HepG2 (cell line): ENCODE results near the gene IFT172. TPM values are rescaled to one million over a fixed set of nuclear protein-coding genes. Genes with fewer than 3 reads are reported as not detected.

ENCODE experiments used
- ATM ChIP-seq: fragments of 450-650 bp; IDR thresholded peaks from 2 replicates; pipeline ENCODE4 v1.7.1; 2017; ENCODE audit warnings: mild to moderate bottlenecking, borderline replicate concordance
- POLR2A ChIP-seq, 2 experiments: IDR thresholded peaks; 2 replicates each; pipeline ENCODE4 v1.6.1; 2011; ENCODE audit warnings: low read depth in 2 of 2, low read length in 2 of 2, mild to moderate bottlenecking in 1 of 2, moderate library complexity in 1 of 2; ENCODE audit not compliant: insufficient read depth in 1 of 2
- SMARCE1 ChIP-seq: fragments of 450-650 bp; IDR thresholded peaks from 2 replicates; pipeline ENCODE4 v1.6.1; 2017; ENCODE audit warnings: borderline replicate concordance
- ZBTB3 ChIP-seq: sonication (generic); formaldehyde crosslinking; IDR thresholded peaks from 2 replicates; pipeline ENCODE4 v1.4.0; 2020; ENCODE audit warnings: low read depth, mild to moderate bottlenecking, moderate library complexity, missing genetic modification reagents, borderline replicate concordance
- ZFAT ChIP-seq: sonication (generic); formaldehyde crosslinking; conservative IDR thresholded peaks from 2 replicates; pipeline ENCODE4 v1.8.1; 2023; ENCODE audit warnings: missing genetic modification reagents, inconsistent platforms
- ZNF274 ChIP-seq: sonication (generic); formaldehyde crosslinking; IDR thresholded peaks from 2 replicates; pipeline ENCODE4 v1.5.1; 2020; ENCODE audit warnings: mild to moderate bottlenecking, missing genetic modification reagents
- ZNF562 ChIP-seq: sonication (generic); formaldehyde crosslinking; IDR thresholded peaks from 2 replicates; pipeline ENCODE4 v1.8.0; 2022; ENCODE audit warnings: missing genetic modification reagents, borderline replicate concordance
- ZNF7 ChIP-seq: IDR thresholded peaks from 2 replicates; pipeline ENCODE4 v1.6.1; 2016; ENCODE audit warnings: missing biosample characterization, missing genetic modification reagents
- ZNF720 ChIP-seq: sonication (generic); formaldehyde crosslinking; IDR thresholded peaks from 2 replicates; pipeline ENCODE4 v1.4.0; 2020; ENCODE audit warnings: missing genetic modification reagents
- ZNF788 ChIP-seq: sonication (generic); formaldehyde crosslinking; IDR thresholded peaks from 2 replicates; pipeline ENCODE4 v1.5.0; 2020; ENCODE audit warnings: mild to moderate bottlenecking, missing genetic modification reagents, borderline replicate concordance
- polyA plus RNA-seq, 8 experiments: library from polyadenylated mRNA; depleted of rRNA in 3 of 8; stranded (reverse) in 7 of 8; unstranded in 1 of 8; fragments of >200 nt; fragmentation: Illumina TruSeq in 4 of 8; extraction: Trizol in 4 of 8; gene quantifications; 2 replicates each; pipeline versions ENCODE4 v1.2.1 to v1.2.3, GENCODE V29; 2011 to 2016; ENCODE audit warnings: low read depth in 4 of 8, missing spikeins in 1 of 8, mixed read lengths in 1 of 8; ENCODE audit not compliant: insufficient read depth in 1 of 8
- total RNA-seq, 5 experiments: library from RNA; depleted of rRNA; stranded (reverse); fragments of >200 nt; fragmentation: Illumina TruSeq; extraction: Trizol; gene quantifications; 2 replicates each; pipeline ENCODE4 v1.2.3, GENCODE V29; 2016; ENCODE audit warnings: low read depth in 1 of 5
- TF ChIP-seq, protein P1 (sequence below): sonication (generic); formaldehyde crosslinking; conservative IDR thresholded peaks from 2 replicates; pipeline ENCODE4 v1.8.0; 2022; ENCODE audit warnings: mild to moderate bottlenecking, moderate library complexity, missing genetic modification reagents
- TF ChIP-seq, protein P2 (sequence below): sonication (generic); formaldehyde crosslinking; IDR thresholded peaks from 2 replicates; pipeline ENCODE4 v1.8.0; 2022; ENCODE audit warnings: mild to moderate bottlenecking, missing genetic modification reagents, moderate library complexity
- TF ChIP-seq, protein P3 (sequence below): sonication (generic); formaldehyde crosslinking; conservative IDR thresholded peaks from 2 replicates; pipeline ENCODE4 v1.8.1; 2023; ENCODE audit warnings: missing genetic modification reagents
- TF ChIP-seq, protein P4 (sequence below): sonication (generic); formaldehyde crosslinking; IDR thresholded peaks from 2 replicates; pipeline ENCODE4 v1.4.0; 2020; ENCODE audit warnings: low read depth, mild to moderate bottlenecking, missing genetic modification reagents
- TF ChIP-seq, protein P5 (sequence below): sonication (generic); formaldehyde crosslinking; IDR thresholded peaks from one replicate; pipeline ENCODE4 v1.5.1; 2020; ENCODE audit warnings: mild to moderate bottlenecking, missing genetic modification reagents; ENCODE audit errors: not compliant biosample characterization

Gene IFT172
- total and polyA plus RNA-seq, 2 of the 13 experiments (the other 11 are each of a cell fraction or from before 2014, with no cell fraction given) = 21.6 to 35.7 TPM

DNA sequence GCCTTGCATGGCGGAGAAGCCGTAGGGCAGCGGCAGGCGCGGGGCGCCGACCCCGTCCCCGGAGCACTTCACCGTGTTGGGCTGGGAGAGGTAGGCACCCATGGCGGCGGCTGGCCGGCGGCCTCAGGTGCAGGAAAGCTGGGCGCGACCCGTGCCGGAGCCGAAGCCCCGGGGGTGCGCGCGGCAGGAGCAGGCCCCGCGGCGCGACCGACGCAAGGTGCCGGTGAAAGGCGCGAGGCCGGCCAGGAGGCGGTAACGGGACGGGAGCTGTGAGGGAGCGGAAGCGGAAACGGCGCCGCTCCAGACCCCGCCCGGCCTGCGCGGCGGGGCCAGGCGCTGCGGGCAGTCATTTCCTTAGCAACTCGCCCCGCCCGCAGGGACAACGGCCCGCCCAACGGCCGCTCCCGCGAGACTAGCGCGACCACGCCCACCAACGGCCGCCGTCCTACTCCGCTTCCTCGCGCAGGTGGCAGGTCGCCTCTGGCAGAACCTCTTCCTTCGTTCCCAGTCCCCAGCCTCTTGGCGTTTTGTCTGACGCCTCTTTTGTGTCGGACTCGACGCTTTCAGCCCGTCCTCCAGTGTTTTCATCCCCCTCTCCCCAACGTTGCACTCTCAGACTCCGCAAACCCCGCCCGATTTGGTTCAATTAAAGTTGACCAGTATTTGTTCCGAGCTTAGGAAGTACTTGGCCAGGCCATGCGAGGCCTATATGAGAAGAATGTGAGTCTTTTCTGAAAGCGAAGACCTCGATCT, 80.0 kb downstream of the IFT172 start, which contains the start of gene PPM1G (continued):
- TF ChIP-seq ZNF562 = no peak
- peak; percentile 85 for TF ChIP-seq ZNF274 (CRISPR knock-in tag)
- TF ChIP-seq ZNF720 (CRISPR knock-in tag) = 0 out of 2 replicates have a peak, but pooled peaks have one; percentile 41
- TF ChIP-seq POLR2A (IDR thresholded peaks at IDR 0.05; ENCODE audit: insufficient read depth in 1 of 2, low read depth in 2 of 2, low read length in 2 of 2) = peak; percentile 98 to 99
- TF ChIP-seq, protein P1, sequence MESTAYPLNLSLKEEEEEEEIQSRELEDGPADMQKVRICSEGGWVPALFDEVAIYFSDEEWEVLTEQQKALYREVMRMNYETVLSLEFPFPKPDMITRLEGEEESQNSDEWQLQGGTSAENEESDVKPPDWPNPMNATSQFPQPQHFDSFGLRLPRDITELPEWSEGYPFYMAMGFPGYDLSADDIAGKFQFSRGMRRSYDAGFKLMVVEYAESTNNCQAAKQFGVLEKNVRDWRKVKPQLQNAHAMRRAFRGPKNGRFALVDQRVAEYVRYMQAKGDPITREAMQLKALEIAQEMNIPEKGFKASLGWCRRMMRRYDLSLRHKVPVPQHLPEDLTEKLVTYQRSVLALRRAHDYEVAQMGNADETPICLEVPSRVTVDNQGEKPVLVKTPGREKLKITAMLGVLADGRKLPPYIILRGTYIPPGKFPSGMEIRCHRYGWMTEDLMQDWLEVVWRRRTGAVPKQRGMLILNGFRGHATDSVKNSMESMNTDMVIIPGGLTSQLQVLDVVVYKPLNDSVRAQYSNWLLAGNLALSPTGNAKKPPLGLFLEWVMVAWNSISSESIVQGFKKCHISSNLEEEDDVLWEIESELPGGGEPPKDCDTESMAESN (CRISPR knock-in tag) = peak; percentile 98
- TF ChIP-seq ATM = no peak
- TF ChIP-seq, protein P2, sequence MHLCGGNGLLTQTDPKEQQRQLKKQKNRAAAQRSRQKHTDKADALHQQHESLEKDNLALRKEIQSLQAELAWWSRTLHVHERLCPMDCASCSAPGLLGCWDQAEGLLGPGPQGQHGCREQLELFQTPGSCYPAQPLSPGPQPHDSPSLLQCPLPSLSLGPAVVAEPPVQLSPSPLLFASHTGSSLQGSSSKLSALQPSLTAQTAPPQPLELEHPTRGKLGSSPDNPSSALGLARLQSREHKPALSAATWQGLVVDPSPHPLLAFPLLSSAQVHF (CRISPR knock-in tag) = peak; percentile 88; the same call in 1 of the 2 replicates
- peak; percentile 89; the same call in 1 of the 2 replicates for TF ChIP-seq ZFAT (CRISPR knock-in tag)
- TF ChIP-seq, protein P3, sequence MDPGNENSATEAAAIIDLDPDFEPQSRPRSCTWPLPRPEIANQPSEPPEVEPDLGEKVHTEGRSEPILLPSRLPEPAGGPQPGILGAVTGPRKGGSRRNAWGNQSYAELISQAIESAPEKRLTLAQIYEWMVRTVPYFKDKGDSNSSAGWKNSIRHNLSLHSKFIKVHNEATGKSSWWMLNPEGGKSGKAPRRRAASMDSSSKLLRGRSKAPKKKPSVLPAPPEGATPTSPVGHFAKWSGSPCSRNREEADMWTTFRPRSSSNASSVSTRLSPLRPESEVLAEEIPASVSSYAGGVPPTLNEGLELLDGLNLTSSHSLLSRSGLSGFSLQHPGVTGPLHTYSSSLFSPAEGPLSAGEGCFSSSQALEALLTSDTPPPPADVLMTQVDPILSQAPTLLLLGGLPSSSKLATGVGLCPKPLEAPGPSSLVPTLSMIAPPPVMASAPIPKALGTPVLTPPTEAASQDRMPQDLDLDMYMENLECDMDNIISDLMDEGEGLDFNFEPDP (CRISPR knock-in tag) = peak; percentile 96
- TF ChIP-seq, protein P4, sequence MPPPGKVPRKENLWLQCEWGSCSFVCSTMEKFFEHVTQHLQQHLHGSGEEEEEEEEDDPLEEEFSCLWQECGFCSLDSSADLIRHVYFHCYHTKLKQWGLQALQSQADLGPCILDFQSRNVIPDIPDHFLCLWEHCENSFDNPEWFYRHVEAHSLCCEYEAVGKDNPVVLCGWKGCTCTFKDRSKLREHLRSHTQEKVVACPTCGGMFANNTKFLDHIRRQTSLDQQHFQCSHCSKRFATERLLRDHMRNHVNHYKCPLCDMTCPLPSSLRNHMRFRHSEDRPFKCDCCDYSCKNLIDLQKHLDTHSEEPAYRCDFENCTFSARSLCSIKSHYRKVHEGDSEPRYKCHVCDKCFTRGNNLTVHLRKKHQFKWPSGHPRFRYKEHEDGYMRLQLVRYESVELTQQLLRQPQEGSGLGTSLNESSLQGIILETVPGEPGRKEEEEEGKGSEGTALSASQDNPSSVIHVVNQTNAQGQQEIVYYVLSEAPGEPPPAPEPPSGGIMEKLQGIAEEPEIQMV (CRISPR knock-in tag) = peak; percentile 86; the same call in 1 of the 2 replicates
- TF ChIP-seq ZNF788 (CRISPR knock-in tag) = peak; percentile 84
- no peak for TF ChIP-seq ZNF7 (CRISPR knock-in tag)
- TF ChIP-seq ZBTB3 (CRISPR knock-in tag) = peak; percentile 89
- TF ChIP-seq SMARCE1 = no peak
- TF ChIP-seq, protein P5, sequence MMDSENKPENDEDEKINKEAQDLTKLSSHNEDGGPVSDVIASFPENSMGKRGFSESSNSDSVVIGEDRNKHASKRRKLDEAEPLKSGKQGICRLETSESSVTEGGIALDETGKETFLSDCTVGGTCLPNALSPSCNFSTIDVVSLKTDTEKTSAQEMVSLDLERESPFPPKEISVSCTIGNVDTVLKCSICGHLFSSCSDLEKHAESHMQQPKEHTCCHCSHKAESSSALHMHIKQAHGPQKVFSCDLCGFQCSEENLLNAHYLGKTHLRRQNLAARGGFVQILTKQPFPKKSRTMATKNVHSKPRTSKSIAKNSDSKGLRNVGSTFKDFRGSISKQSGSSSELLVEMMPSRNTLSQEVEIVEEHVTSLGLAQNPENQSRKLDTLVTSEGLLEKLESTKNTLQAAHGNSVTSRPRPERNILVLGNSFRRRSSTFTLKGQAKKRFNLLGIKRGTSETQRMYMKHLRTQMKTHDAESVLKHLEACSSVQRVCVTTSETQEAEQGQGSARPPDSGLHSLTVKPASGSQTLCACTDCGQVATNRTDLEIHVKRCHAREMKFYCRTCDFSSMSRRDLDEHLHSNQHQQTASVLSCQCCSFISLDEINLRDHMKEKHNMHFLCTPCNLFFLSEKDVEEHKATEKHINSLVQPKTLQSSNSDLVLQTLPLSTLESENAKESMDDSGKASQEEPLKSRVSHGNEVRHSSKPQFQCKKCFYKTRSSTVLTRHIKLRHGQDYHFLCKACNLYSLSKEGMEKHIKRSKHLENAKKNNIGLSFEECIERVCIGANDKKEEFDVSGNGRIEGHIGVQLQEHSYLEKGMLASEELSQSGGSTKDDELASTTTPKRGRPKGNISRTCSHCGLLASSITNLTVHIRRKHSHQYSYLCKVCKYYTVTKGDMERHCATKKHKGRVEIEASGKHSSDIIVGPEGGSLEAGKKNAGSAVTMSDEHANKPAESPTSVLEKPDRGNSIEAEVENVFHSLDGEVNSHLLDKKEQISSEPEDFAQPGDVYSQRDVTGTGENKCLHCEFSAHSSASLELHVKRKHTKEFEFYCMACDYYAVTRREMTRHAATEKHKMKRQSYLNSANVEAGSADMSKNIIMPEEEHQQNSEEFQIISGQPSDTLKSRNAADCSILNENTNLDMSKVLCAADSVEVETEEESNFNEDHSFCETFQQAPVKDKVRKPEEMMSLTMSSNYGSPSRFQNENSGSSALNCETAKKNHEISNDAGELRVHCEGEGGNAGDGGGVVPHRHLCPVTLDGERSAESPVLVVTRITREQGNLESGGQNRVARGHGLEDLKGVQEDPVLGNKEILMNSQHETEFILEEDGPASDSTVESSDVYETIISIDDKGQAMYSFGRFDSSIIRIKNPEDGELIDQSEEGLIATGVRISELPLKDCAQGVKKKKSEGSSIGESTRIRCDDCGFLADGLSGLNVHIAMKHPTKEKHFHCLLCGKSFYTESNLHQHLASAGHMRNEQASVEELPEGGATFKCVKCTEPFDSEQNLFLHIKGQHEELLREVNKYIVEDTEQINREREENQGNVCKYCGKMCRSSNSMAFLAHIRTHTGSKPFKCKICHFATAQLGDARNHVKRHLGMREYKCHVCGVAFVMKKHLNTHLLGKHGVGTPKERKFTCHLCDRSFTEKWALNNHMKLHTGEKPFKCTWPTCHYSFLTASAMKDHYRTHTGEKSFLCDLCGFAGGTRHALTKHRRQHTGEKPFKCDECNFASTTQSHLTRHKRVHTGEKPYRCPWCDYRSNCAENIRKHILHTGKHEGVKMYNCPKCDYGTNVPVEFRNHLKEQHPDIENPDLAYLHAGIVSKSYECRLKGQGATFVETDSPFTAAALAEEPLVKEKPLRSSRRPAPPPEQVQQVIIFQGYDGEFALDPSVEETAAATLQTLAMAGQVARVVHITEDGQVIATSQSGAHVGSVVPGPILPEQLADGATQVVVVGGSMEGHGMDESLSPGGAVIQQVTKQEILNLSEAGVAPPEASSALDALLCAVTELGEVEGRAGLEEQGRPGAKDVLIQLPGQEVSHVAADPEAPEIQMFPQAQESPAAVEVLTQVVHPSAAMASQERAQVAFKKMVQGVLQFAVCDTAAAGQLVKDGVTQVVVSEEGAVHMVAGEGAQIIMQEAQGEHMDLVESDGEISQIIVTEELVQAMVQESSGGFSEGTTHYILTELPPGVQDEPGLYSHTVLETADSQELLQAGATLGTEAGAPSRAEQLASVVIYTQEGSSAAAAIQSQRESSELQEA (CRISPR knock-in tag) = peak; percentile 73
